ENCODE data around the gene ZNF672.

ZNF672 gene

GRCh38 chr1:248804771-248805681 lies 33.0 kb upstream of the ZNF672 start:
- H3K27me3 ChIP-seq (ENCODE audit: insufficient read depth, low read length) = no peaks in the 10 kb centered on the region
- H3K4me3 ChIP-seq (ENCODE audit: low read length) = no peak overlapping the region
- no peaks in the 10 kb centered on the region for H3K36me3 ChIP-seq (ENCODE audit: insufficient read depth, low read depth, low read length)
- H3K4me1 ChIP-seq (ENCODE audit: insufficient read depth, low read length) = no peaks in the 10 kb centered on the region
- no peak overlapping the region for H3K27ac ChIP-seq (ENCODE audit: low read length)
- no peak overlapping the region for H3K9ac ChIP-seq (ENCODE audit: low read depth, low read length)
- peaks cover 55% of the 10 kb centered on the region for H3K9me3 ChIP-seq (ENCODE audit: insufficient read depth, low read depth, low read length)

- no peak overlapping the region for H3K27ac ChIP-seq (ENCODE audit: low read length)
- H3K9ac ChIP-seq (ENCODE audit: low read depth, low read length) = no peak overlapping the region
- H3K4me3 ChIP-seq (ENCODE audit: low read length) = no peak overlapping the region
These were observed 32.1 kb upstream of the ZNF672 start for GRCh38 chr1:248805876-248806275.

GRCh38 chr1:248807067-248807737 lies 30.8 kb upstream of the ZNF672 start:
- H3K9me3 ChIP-seq (ENCODE audit: insufficient read depth, low read depth, low read length) = peaks cover 33% of the 10 kb centered on the region
- peaks cover 9% of the 10 kb centered on the region; the same call in 1 of the 2 replicates for H3K36me3 ChIP-seq (ENCODE audit: insufficient read depth, low read depth, low read length)
- H3K27me3 ChIP-seq (ENCODE audit: insufficient read depth, low read length) = no peaks in the 10 kb centered on the region
- no peak overlapping the region for H3K4me3 ChIP-seq (ENCODE audit: low read length)
- no peak overlapping the region for H3K9ac ChIP-seq (ENCODE audit: low read depth, low read length)
- no peak overlapping the region for H3K27ac ChIP-seq (ENCODE audit: low read length)
- no peaks in the 10 kb centered on the region for H3K4me1 ChIP-seq (ENCODE audit: insufficient read depth, low read length)

More at GRCh38 chr1:248805876-248806275, 32.1 kb upstream of the ZNF672 start:
- H3K4me1 ChIP-seq (ENCODE audit: insufficient read depth, low read length) = no peaks in the 10 kb centered on the region
- peaks cover under 1% of the 10 kb centered on the region; the same call in 1 of the 2 replicates for H3K36me3 ChIP-seq (ENCODE audit: insufficient read depth, low read depth, low read length)
- no peaks in the 10 kb centered on the region for H3K27me3 ChIP-seq (ENCODE audit: insufficient read depth, low read length)
- H3K9me3 ChIP-seq (ENCODE audit: insufficient read depth, low read depth, low read length) = peaks cover 46% of the 10 kb centered on the region

GRCh38 chr1:248808876-248809275 lies 29.1 kb upstream of the ZNF672 start:
- peaks cover 21% of the 10 kb centered on the region for H3K36me3 ChIP-seq (ENCODE audit: insufficient read depth, low read depth, low read length)
- no peaks in the 10 kb centered on the region for H3K4me1 ChIP-seq (ENCODE audit: insufficient read depth, low read length)
- no peaks in the 10 kb centered on the region for H3K27me3 ChIP-seq (ENCODE audit: insufficient read depth, low read length)
- H3K9ac ChIP-seq (ENCODE audit: low read depth, low read length) = no peak overlapping the region
- peaks cover 21% of the 10 kb centered on the region for H3K9me3 ChIP-seq (ENCODE audit: insufficient read depth, low read depth, low read length)
- H3K27ac ChIP-seq (ENCODE audit: low read length) = no peak overlapping the region
- no peak overlapping the region for H3K4me3 ChIP-seq (ENCODE audit: low read length)

- Histone ChIP-seq H3K27ac (ENCODE audit: low read length) (no peak overlapping the region), H3K9ac (ENCODE audit: low read depth, low read length) (no peak overlapping the region), H3K4me3 (ENCODE audit: low read length) (no peak overlapping the region), H3K36me3 (ENCODE audit: insufficient read depth, low read depth, low read length) (peaks cover 34% of the 10 kb centered on the region), H3K27me3 (ENCODE audit: insufficient read depth, low read length) (no peaks in the 10 kb centered on the region), H3K4me1 (ENCODE audit: insufficient read depth, low read length) (no peaks in the 10 kb centered on the region; the same call in 1 of the 2 replicates), H3K9me3 (ENCODE audit: insufficient read depth, low read depth, low read length) (peaks cover 10% of the 10 kb centered on the region; the same call in 1 of the 2 replicates)
These were observed 27.9 kb upstream of the ZNF672 start for GRCh38 chr1:248810000-248810726.

GRCh38 chr1:248810727-248811513 lies 27.1 kb upstream of the ZNF672 start:
- Histone ChIP-seq H3K27me3 (ENCODE audit: insufficient read depth, low read length) (no peaks in the 10 kb centered on the region), H3K4me3 (ENCODE audit: low read length) (no peak overlapping the region), H3K9me3 (ENCODE audit: insufficient read depth, low read depth, low read length) (peaks cover 2% of the 10 kb centered on the region; the same call in 1 of the 2 replicates), H3K36me3 (ENCODE audit: insufficient read depth, low read depth, low read length) (peaks cover 41% of the 10 kb centered on the region), H3K9ac (ENCODE audit: low read depth, low read length) (no peak overlapping the region), H3K27ac (ENCODE audit: low read length) (no peak overlapping the region), H3K4me1 (ENCODE audit: insufficient read depth, low read length) (peaks cover 4% of the 10 kb centered on the region; the same call in 1 of the 2 replicates)

- Histone ChIP-seq H3K36me3 (ENCODE audit: insufficient read depth, low read depth, low read length) (peaks cover 50% of the 10 kb centered on the region), H3K27me3 (ENCODE audit: insufficient read depth, low read length) (no peaks in the 10 kb centered on the region), H3K4me1 (ENCODE audit: insufficient read depth, low read length) (peaks cover 4% of the 10 kb centered on the region; the same call in 1 of the 2 replicates), H3K4me3 (ENCODE audit: low read length) (no peak overlapping the region), H3K9me3 (ENCODE audit: insufficient read depth, low read depth, low read length) (no peaks in the 10 kb centered on the region), H3K9ac (ENCODE audit: low read depth, low read length) (no peak overlapping the region), H3K27ac (ENCODE audit: low read length) (no peak overlapping the region)
These were observed 26.2 kb upstream of the ZNF672 start for GRCh38 chr1:248811514-248812490.

GRCh38 chr1:248812736-248813425 lies 25.1 kb upstream of the ZNF672 start:
- Histone ChIP-seq H3K4me3 (ENCODE audit: low read length) (no peak overlapping the region), H3K9ac (ENCODE audit: low read depth, low read length) (no peak overlapping the region), H3K27ac (ENCODE audit: low read length) (no peak overlapping the region), H3K9me3 (ENCODE audit: insufficient read depth, low read depth, low read length) (no peaks in the 10 kb centered on the region), H3K4me1 (ENCODE audit: insufficient read depth, low read length) (peaks cover 4% of the 10 kb centered on the region; the same call in 1 of the 2 replicates), H3K27me3 (ENCODE audit: insufficient read depth, low read length) (no peaks in the 10 kb centered on the region), H3K36me3 (ENCODE audit: insufficient read depth, low read depth, low read length) (peaks cover 52% of the 10 kb centered on the region)

- H3K36me3 ChIP-seq (ENCODE audit: insufficient read depth, low read depth, low read length) = peaks cover 52% of the 10 kb centered on the region
- no peak overlapping the region for H3K9ac ChIP-seq (ENCODE audit: low read depth, low read length)
- H3K4me1 ChIP-seq (ENCODE audit: insufficient read depth, low read length) = peaks cover 4% of the 10 kb centered on the region; the same call in 1 of the 2 replicates
- H3K4me3 ChIP-seq (ENCODE audit: low read length) = no peak overlapping the region
- H3K9me3 ChIP-seq (ENCODE audit: insufficient read depth, low read depth, low read length) = no peaks in the 10 kb centered on the region
- no peak overlapping the region for H3K27ac ChIP-seq (ENCODE audit: low read length)
- no peaks in the 10 kb centered on the region for H3K27me3 ChIP-seq (ENCODE audit: insufficient read depth, low read length)
These were observed 24.5 kb upstream of the ZNF672 start for GRCh38 chr1:248813546-248813945.

- Histone ChIP-seq H3K4me3 (ENCODE audit: low read length) (no peak overlapping the region), H3K9ac (ENCODE audit: low read depth, low read length) (no peak overlapping the region), H3K27me3 (ENCODE audit: insufficient read depth, low read length) (no peaks in the 10 kb centered on the region), H3K36me3 (ENCODE audit: insufficient read depth, low read depth, low read length) (peaks cover 52% of the 10 kb centered on the region), H3K27ac (ENCODE audit: low read length) (no peak overlapping the region), H3K9me3 (ENCODE audit: insufficient read depth, low read depth, low read length) (no peaks in the 10 kb centered on the region), H3K4me1 (ENCODE audit: insufficient read depth, low read length) (peaks cover 4% of the 10 kb centered on the region; the same call in 1 of the 2 replicates)
These were observed 23.7 kb upstream of the ZNF672 start for GRCh38 chr1:248814351-248814750.
